ENCODE results near the gene KRTAP4-16. TPM values are rescaled to one million over a fixed set of nuclear protein-coding genes. Genes with fewer than 3 reads are reported as not detected.
"Not testable (repeated sequence)": the region's sequence is repeated elsewhere in the genome, so short reads cannot be mapped to it uniquely, and the experiment has no call there.

Gene KRTAP4-16
- total RNA-seq, 1 experiment from 2014 or later, result not detected

GRCh38 chr17:41054556-41054955 lies 47.5 kb downstream of the KRTAP4-16 start:
- in situ Hi-C loops (cut with HindIII; ENCODE audit: low sequenced_read_pairs); DNase-seq (ENCODE audit: low spot score): not testable (repeated sequence)

- DNase-seq (ENCODE audit: low spot score), result no peak
- in situ Hi-C loops (cut with HindIII; ENCODE audit: low sequenced_read_pairs), result no loop called here
These were observed 48.0 kb downstream of the KRTAP4-16 start for GRCh38 chr17:41054025-41054424.

- no peak for DNase-seq (ENCODE audit: low spot score)
- in situ Hi-C loops (cut with HindIII; ENCODE audit: low sequenced_read_pairs), result no loop called here
These were observed 49.4 kb downstream of the KRTAP4-16 start for GRCh38 chr17:41052566-41052965.

Other genes starting within 250 kb of the KRTAP4-16 start
- not detected in 2 replicates for gene KRT12, start 235.0 kb downstream of the KRTAP4-16 start, total RNA-seq (2014; rRNA removed; shearing (Covaris generic))
- gene KRT20, start 217.0 kb downstream of the KRTAP4-16 start, total RNA-seq (2014; rRNA removed; shearing (Covaris generic)), result not detected in 2 replicates
- not detected in 2 replicates for gene KRT23, start 164.6 kb downstream of the KRTAP4-16 start, total RNA-seq (2014; rRNA removed; shearing (Covaris generic))
- not detected in 2 replicates for gene KRT39, start 135.3 kb downstream of the KRTAP4-16 start, total RNA-seq (2014; rRNA removed; shearing (Covaris generic))
- not detected in 2 replicates for gene KRT40, start 117.9 kb downstream of the KRTAP4-16 start, total RNA-seq (2014; rRNA removed; shearing (Covaris generic))
- not detected in 2 replicates for gene KRTAP3-3, start 108.0 kb downstream of the KRTAP4-16 start, total RNA-seq (2014; rRNA removed; shearing (Covaris generic))
- not detected in 2 replicates for gene KRTAP3-2, start 102.3 kb downstream of the KRTAP4-16 start, total RNA-seq (2014; rRNA removed; shearing (Covaris generic))
- gene KRTAP3-1, start 93.1 kb downstream of the KRTAP4-16 start, total RNA-seq (2014; rRNA removed; shearing (Covaris generic)), result not detected in 2 replicates
- gene KRTAP1-5, start 75.0 kb downstream of the KRTAP4-16 start, total RNA-seq (2014; rRNA removed; shearing (Covaris generic)), result not detected in 2 replicates
- gene KRTAP1-4, start 72.0 kb downstream of the KRTAP4-16 start, total RNA-seq (2014; rRNA removed; shearing (Covaris generic)), result not detected in 2 replicates
- gene KRTAP1-3, start 67.3 kb downstream of the KRTAP4-16 start, total RNA-seq (2014; rRNA removed; shearing (Covaris generic)), result not detected in 2 replicates
- gene KRTAP1-1, start 60.8 kb downstream of the KRTAP4-16 start, total RNA-seq (2014; rRNA removed; shearing (Covaris generic)), result not detected in 2 replicates
- gene KRTAP2-1, start 54.9 kb downstream of the KRTAP4-16 start, total RNA-seq (2014; rRNA removed; shearing (Covaris generic)), result not detected in 2 replicates
- not detected in 2 replicates for gene KRTAP2-2, start 47.0 kb downstream of the KRTAP4-16 start, total RNA-seq (2014; rRNA removed; shearing (Covaris generic))
- gene KRTAP2-3, start 42.1 kb downstream of the KRTAP4-16 start, total RNA-seq (2014; rRNA removed; shearing (Covaris generic)), result not detected in 2 replicates
- not detected in 2 replicates for gene KRTAP2-4, start 36.3 kb downstream of the KRTAP4-16 start, total RNA-seq (2014; rRNA removed; shearing (Covaris generic))
- not detected in 2 replicates for gene KRTAP4-7, start 18.1 kb downstream of the KRTAP4-16 start, total RNA-seq (2014; rRNA removed; shearing (Covaris generic))
- not detected in 2 replicates for gene KRTAP4-8, start 4.1 kb downstream of the KRTAP4-16 start, total RNA-seq (2014; rRNA removed; shearing (Covaris generic))
- not detected in 2 replicates for gene KRTAP4-9, start 3.2 kb upstream of the KRTAP4-16 start, total RNA-seq (2014; rRNA removed; shearing (Covaris generic))
- gene KRTAP4-11, start 16.2 kb upstream of the KRTAP4-16 start, total RNA-seq (2014; rRNA removed; shearing (Covaris generic)), result not detected in 2 replicates
- gene KRTAP4-12, start 22.0 kb upstream of the KRTAP4-16 start, total RNA-seq (2014; rRNA removed; shearing (Covaris generic)), result not detected in 2 replicates
- gene KRTAP4-6, start 38.3 kb upstream of the KRTAP4-16 start, total RNA-seq (2014; rRNA removed; shearing (Covaris generic)), result not detected in 2 replicates
- gene KRTAP4-5, start 47.6 kb upstream of the KRTAP4-16 start, total RNA-seq (2014; rRNA removed; shearing (Covaris generic)), result not detected in 2 replicates
- not detected in 2 replicates for gene KRTAP4-4, start 58.5 kb upstream of the KRTAP4-16 start, total RNA-seq (2014; rRNA removed; shearing (Covaris generic))
- gene KRTAP4-3, start 66.0 kb upstream of the KRTAP4-16 start, total RNA-seq (2014; rRNA removed; shearing (Covaris generic)), result not detected in 2 replicates
- gene KRTAP4-2, start 76.0 kb upstream of the KRTAP4-16 start, total RNA-seq (2014; rRNA removed; shearing (Covaris generic)), result not detected in 2 replicates
- gene KRTAP4-1, start 82.7 kb upstream of the KRTAP4-16 start, total RNA-seq (2014; rRNA removed; shearing (Covaris generic)), result not detected in 2 replicates
- not detected in 2 replicates for gene KRTAP9-1, start 87.7 kb upstream of the KRTAP4-16 start, total RNA-seq (2014; rRNA removed; shearing (Covaris generic))
- not detected in 2 replicates for gene KRTAP9-2, start 124.4 kb upstream of the KRTAP4-16 start, total RNA-seq (2014; rRNA removed; shearing (Covaris generic))
- not detected in 2 replicates for gene KRTAP9-3, start 130.2 kb upstream of the KRTAP4-16 start, total RNA-seq (2014; rRNA removed; shearing (Covaris generic))
- gene KRTAP9-8, start 135.8 kb upstream of the KRTAP4-16 start, total RNA-seq (2014; rRNA removed; shearing (Covaris generic)), result not detected in 2 replicates
- not detected in 2 replicates for gene KRTAP9-4, start 147.5 kb upstream of the KRTAP4-16 start, total RNA-seq (2014; rRNA removed; shearing (Covaris generic))
- gene KRTAP9-9, start 153.2 kb upstream of the KRTAP4-16 start, total RNA-seq (2014; rRNA removed; shearing (Covaris generic)), result not detected in 2 replicates
- not detected in 2 replicates for gene KRTAP9-6, start 163.2 kb upstream of the KRTAP4-16 start, total RNA-seq (2014; rRNA removed; shearing (Covaris generic))
- gene KRTAP9-7, start 173.5 kb upstream of the KRTAP4-16 start, total RNA-seq (2014; rRNA removed; shearing (Covaris generic)), result not detected in 2 replicates
- gene KRTAP29-1, start 200.6 kb upstream of the KRTAP4-16 start, total RNA-seq (2014; rRNA removed; shearing (Covaris generic)), result not detected in 2 replicates
- gene KRTAP16-1, start 207.1 kb upstream of the KRTAP4-16 start, total RNA-seq (2014; rRNA removed; shearing (Covaris generic)), result not detected in 2 replicates
- not detected in 2 replicates for gene KRTAP17-1, start 213.5 kb upstream of the KRTAP4-16 start, total RNA-seq (2014; rRNA removed; shearing (Covaris generic))
- gene KRT33A, start 248.6 kb upstream of the KRTAP4-16 start, total RNA-seq (2014; rRNA removed; shearing (Covaris generic)), result not detected in 2 replicates

All from G401 (cell line).